DOHH2 (cell line): Measurements from ENCODE around the gene DOCK4.

ENCODE experiments used
- H3F3A ChIP-seq: fragments of 200-600 bp; sonication (generic), shearing (Covaris generic); 2 replicates; pipeline ENCODE4 v1.6.0; 2016; ENCODE audit warnings: antibody characterized with exemption, mild to moderate bottlenecking; ENCODE audit not compliant: control insufficient read depth, insufficient read depth
- H3K27ac ChIP-seq: fragments of 200-600 bp; sonication (generic); 2 replicates; pipeline ENCODE4 v1.5.1; 2014; ENCODE audit warnings: low read depth, mild to moderate bottlenecking, low read length, moderate library complexity
- H3K27me3 ChIP-seq: fragments of 200-600 bp; sonication (generic); 2 replicates; pipeline ENCODE4 v1.6.1; 2014; ENCODE audit warnings: mild to moderate bottlenecking, low read length, mixed read lengths; ENCODE audit not compliant: control insufficient read depth
- H3K36me3 ChIP-seq: fragments of 200-600 bp; sonication (generic); 2 replicates; pipeline ENCODE4 v1.6.1; 2014; ENCODE audit warnings: mild to moderate bottlenecking, low read length, moderate library complexity, mixed read lengths; ENCODE audit not compliant: control insufficient read depth
- H3K4me1 ChIP-seq: fragments of 200-600 bp; sonication (generic); 2 replicates; pipeline ENCODE4 v1.6.1; 2014; ENCODE audit warnings: mild to moderate bottlenecking, low read length, mixed read lengths; ENCODE audit not compliant: control insufficient read depth
- H3K4me2 ChIP-seq: fragments of 200-600 bp; sonication (generic); 2 replicates; pipeline ENCODE4 v1.6.0; 2014; ENCODE audit warnings: mild to moderate bottlenecking, low read length, moderate library complexity
- H3K4me3 ChIP-seq: fragments of 200-600 bp; sonication (generic); 2 replicates; pipeline ENCODE4 v1.5.1; 2014; ENCODE audit warnings: mild to moderate bottlenecking, low read length, mixed read lengths
- H3K79me2 ChIP-seq: fragments of 200-600 bp; sonication (generic); 2 replicates; pipeline ENCODE4 v1.6.1; 2014; ENCODE audit warnings: mild to moderate bottlenecking, low read length, mixed read lengths; ENCODE audit not compliant: control insufficient read depth
- H3K9me2 ChIP-seq: fragments of 200-600 bp; sonication (generic); replicated peaks from 2 replicates; pipeline ENCODE4 v1.6.1; 2014; ENCODE audit warnings: mild to moderate bottlenecking, low read length, mixed read lengths; ENCODE audit not compliant: control insufficient read depth
- H3K9me3 ChIP-seq: fragments of 200-600 bp; sonication (generic); 2 replicates; pipeline ENCODE4 v1.6.1; 2014; ENCODE audit warnings: antibody characterized with exemption, low read length, mixed read lengths; ENCODE audit not compliant: control insufficient read depth, insufficient read depth
- H4K20me1 ChIP-seq: fragments of 200-600 bp; sonication (generic); 2 replicates; pipeline ENCODE4 v1.6.0; 2014; ENCODE audit warnings: low read depth, mild to moderate bottlenecking, antibody characterized with exemption, low read length, moderate library complexity; ENCODE audit not compliant: control insufficient read depth, insufficient read depth
- EZH2phosphoT487 ChIP-seq: fragments of 200-600 bp; sonication (generic); IDR thresholded peaks from 2 replicates; pipeline ENCODE4 v1.6.1; 2017; ENCODE audit warnings: borderline replicate concordance, mild to moderate bottlenecking, antibody characterized with exemption, low read length, moderate library complexity, mixed read lengths
- TF ChIP-seq, protein P1 (sequence below): fragments of 200-600 bp; sonication (generic); IDR thresholded peaks from one replicate; pipeline ENCODE4 v1.5.1; 2014; ENCODE audit warnings: antibody characterized with exemption, mild to moderate bottlenecking, low read depth, low read length; ENCODE audit not compliant: poor library complexity, severe bottlenecking

Gene DOCK4

DNA sequence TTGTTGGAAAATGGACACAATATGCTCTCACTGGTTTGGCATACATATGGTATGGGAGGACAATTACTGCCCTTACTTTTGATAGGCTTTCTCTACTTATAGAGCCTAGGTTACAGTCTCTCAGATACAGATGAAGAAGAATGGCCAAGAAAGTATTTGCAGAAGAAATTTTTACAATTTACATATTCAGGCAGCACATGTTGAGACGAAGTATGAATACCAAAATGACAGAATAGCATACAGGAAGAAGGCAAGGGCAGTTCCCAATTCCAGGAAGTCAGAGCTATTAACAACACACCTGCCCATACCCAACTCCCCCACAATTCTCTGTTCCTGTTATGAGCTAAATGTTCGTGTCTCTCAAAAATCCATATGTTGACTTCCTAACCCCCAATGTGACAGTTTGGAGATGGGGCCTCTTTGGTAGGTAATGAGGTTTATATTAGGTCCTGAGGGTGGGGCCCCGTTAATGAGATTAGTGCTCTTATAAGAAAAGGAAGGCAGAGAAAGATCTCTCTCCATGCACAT is 67.8 kb downstream of the DOCK4 start:
- no peak overlapping the region for H3K27ac ChIP-seq
- no peak overlapping the region for H3K4me2 ChIP-seq
- H3K36me3 ChIP-seq = no peaks in the 10 kb centered on the region
- H3K79me2 ChIP-seq = no peaks in the 10 kb centered on the region
- TF ChIP-seq EZH2phosphoT487 = no peak
- TF ChIP-seq, protein P1, sequence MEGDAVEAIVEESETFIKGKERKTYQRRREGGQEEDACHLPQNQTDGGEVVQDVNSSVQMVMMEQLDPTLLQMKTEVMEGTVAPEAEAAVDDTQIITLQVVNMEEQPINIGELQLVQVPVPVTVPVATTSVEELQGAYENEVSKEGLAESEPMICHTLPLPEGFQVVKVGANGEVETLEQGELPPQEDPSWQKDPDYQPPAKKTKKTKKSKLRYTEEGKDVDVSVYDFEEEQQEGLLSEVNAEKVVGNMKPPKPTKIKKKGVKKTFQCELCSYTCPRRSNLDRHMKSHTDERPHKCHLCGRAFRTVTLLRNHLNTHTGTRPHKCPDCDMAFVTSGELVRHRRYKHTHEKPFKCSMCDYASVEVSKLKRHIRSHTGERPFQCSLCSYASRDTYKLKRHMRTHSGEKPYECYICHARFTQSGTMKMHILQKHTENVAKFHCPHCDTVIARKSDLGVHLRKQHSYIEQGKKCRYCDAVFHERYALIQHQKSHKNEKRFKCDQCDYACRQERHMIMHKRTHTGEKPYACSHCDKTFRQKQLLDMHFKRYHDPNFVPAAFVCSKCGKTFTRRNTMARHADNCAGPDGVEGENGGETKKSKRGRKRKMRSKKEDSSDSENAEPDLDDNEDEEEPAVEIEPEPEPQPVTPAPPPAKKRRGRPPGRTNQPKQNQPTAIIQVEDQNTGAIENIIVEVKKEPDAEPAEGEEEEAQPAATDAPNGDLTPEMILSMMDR = no peak
- H3K9me2 ChIP-seq = no peaks in the 10 kb centered on the region; the same call in 1 of the 2 replicates
- no peaks in the 10 kb centered on the region for H3K9me3 ChIP-seq
- no peak overlapping the region for H3K4me3 ChIP-seq
- H3K4me1 ChIP-seq = no peaks in the 10 kb centered on the region
- H3K27me3 ChIP-seq = no peaks in the 10 kb centered on the region
- H4K20me1 ChIP-seq = no peaks in the 10 kb centered on the region
- H3F3A ChIP-seq = no peaks in the 10 kb centered on the region

DNA sequence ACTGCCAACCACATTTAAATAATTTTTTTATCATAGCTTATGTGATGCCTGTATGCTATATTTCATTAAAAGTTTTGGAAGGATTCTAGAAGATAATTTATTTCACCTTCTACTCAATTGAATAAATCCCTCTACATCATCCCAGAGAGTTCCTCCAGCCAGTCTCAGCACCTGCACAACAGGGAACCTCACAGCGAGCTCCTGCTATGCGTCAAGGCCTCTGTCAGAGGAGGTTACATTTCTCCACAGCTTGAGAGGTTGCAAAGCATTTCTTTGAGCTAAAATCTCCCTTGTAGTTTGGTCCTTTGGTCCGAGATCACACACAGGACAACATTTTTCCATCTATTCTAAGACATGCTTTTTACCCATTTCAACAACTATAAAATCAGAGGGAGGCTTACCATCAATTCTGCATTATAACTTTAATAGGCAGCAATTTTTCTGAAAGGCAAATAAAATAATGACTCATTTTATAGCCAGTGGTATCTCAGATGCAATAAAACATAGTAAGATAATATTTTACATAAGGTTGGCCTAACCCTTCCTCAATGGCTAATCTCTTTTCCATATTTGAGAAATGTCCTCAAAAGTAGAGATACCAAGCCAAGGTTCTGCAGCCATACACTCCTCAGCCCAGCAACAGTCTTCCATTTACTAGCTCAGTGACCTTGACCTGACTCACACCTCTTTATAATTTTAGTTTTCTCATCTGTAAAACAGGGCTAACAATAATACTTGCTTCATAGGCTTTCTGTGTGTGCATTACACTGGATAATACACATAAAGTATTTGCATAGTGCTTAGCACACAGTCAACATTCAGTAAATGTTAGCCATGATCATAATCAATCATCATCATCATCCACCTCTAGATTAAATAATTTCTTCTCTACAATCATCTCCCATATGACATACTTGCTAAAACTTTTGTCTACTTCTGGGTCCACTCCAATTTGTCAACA is 68.8 kb downstream of the DOCK4 start:
- Histone ChIP-seq H3K4me2 (no peak overlapping the region), H3K4me1 (no peaks in the 10 kb centered on the region), H3K4me3 (no peak overlapping the region), H3K9me2 (no peaks in the 10 kb centered on the region; the same call in 1 of the 2 replicates), H4K20me1 (no peaks in the 10 kb centered on the region), H3F3A (no peaks in the 10 kb centered on the region), H3K79me2 (no peaks in the 10 kb centered on the region), H3K27ac (no peak overlapping the region), H3K9me3 (no peaks in the 10 kb centered on the region), H3K27me3 (no peaks in the 10 kb centered on the region), H3K36me3 (no peaks in the 10 kb centered on the region)
- TF ChIP-seq, protein P1 = no peak
- TF ChIP-seq EZH2phosphoT487 = no peak

DNA sequence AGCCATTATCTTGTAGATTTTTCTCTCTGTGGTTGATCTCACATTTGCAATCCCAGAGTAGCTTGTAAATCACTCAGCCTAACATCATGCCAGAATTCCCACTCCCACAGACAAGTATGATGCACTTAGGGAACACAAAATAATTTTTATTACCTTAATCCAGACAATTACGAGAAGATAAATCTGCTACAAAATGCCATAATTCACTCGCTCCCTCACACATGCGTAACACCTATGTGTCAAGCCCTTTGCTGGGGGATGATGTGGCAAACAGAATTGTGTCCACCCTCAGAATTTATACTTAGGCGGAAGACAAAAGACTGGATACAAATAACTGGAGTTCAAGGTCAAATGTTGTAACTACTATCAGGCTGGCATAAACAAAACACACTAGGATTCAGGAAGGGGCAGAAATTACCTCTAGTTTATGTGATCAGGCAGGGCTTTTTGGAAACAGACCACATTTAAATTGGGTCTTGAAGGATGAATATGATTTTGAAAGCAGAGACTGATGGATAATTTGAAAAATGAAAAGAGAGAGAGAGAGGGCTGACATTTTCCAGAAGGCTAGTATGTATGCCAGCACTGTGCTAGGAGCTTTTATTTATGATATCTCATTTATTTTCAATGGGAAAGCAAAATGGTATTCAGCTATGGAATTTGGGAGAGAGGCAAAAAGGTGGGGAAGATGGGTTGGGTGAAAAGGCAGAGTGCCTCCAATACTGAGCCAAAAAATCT is 69.8 kb downstream of the DOCK4 start:
- H3K27ac ChIP-seq = no peak overlapping the region
- H4K20me1 ChIP-seq = no peaks in the 10 kb centered on the region
- H3K79me2 ChIP-seq = no peaks in the 10 kb centered on the region

More for the DNA sequence above, 69.8 kb downstream of the DOCK4 start:
- Histone ChIP-seq H3K27me3 (peaks cover 7% of the 10 kb centered on the region; the same call in 1 of the 2 replicates), H3K4me1 (no peaks in the 10 kb centered on the region), H3F3A (no peaks in the 10 kb centered on the region), H3K4me3 (no peak overlapping the region), H3K36me3 (no peaks in the 10 kb centered on the region), H3K9me2 (no peaks in the 10 kb centered on the region; the same call in 1 of the 2 replicates), H3K9me3 (no peaks in the 10 kb centered on the region), H3K4me2 (no peak overlapping the region)
- TF ChIP-seq, protein P1 = no peak
- TF ChIP-seq EZH2phosphoT487 = no peak
